CD4-positive, CD25-positive, alpha-beta regulatory T cell (primary cell): ENCODE data around the gene SLC9A7. TPM values are rescaled to one million over a fixed set of nuclear protein-coding genes. Genes with fewer than 3 reads are reported as not detected.
"Not testable (repeated sequence)": the region's sequence is repeated elsewhere in the genome, so short reads cannot be mapped to it uniquely, and the experiment has no call there.

Experiments used
- ATAC-seq, 2 donors: fragments of 150-1000 bp; cut with Tn5 transposase; one replicate each; pipeline ENCODE4 v1.10.0; 2021; ENCODE audit warnings: low read depth in 2 of 2, moderate number of reproducible peaks in 2 of 2, moderate library complexity in 1 of 2
- DNase-seq, 3 donors: peaks; one replicate each; pipeline versions ENCODE4 v3.0.0 to v3.0.0-alpha.2; 2012 to 2022; ENCODE audit warnings: mixed read lengths in 1 of 3
- H3K27ac ChIP-seq: one replicate; pipeline ENCODE4 v1.7.0; 2013; ENCODE audit warnings: mild to moderate bottlenecking, low read length; ENCODE audit not compliant: insufficient read depth, poor library complexity, severe bottlenecking
- H3K27me3 ChIP-seq: one replicate; pipeline ENCODE4 v1.7.0; 2013; ENCODE audit warnings: low read length; ENCODE audit not compliant: control insufficient read depth, insufficient read depth
- H3K36me3 ChIP-seq: one replicate; pipeline ENCODE4 v1.7.0; 2013; ENCODE audit warnings: mild to moderate bottlenecking, low read length, moderate library complexity; ENCODE audit not compliant: control insufficient read depth, insufficient read depth
- H3K4me1 ChIP-seq: 2 replicates; pipeline ENCODE4 v1.7.0; 2013; ENCODE audit warnings: mild to moderate bottlenecking, low read length; ENCODE audit not compliant: insufficient read depth, control insufficient read depth, poor library complexity, severe bottlenecking
- H3K4me3 ChIP-seq: one replicate; pipeline ENCODE4 v1.7.0; 2013; ENCODE audit warnings: low read depth, mild to moderate bottlenecking, low read length, moderate library complexity
- H3K9me3 ChIP-seq, 2 experiments: 1 replicate in 1 of 2; 2 replicates in 1 of 2; pipeline ENCODE4 v1.7.0; 2013; ENCODE audit warnings: low read length in 2 of 2, mild to moderate bottlenecking in 1 of 2, moderate library complexity in 1 of 2; ENCODE audit not compliant: control insufficient read depth in 2 of 2
- H3K27ac Mint-ChIP-seq, 3 donors: one replicate each; pipeline ENCODE4 v1.8.0; 2020 to 2022; ENCODE audit warnings: mild to moderate bottlenecking in 3 of 3, mixed read lengths in 3 of 3, moderate library complexity in 2 of 3
- H3K27me3 Mint-ChIP-seq: one replicate; pipeline ENCODE4 v1.8.0; 2022; ENCODE audit warnings: mild to moderate bottlenecking, mixed read lengths
- H3K36me3 Mint-ChIP-seq: one replicate; pipeline ENCODE4 v1.8.0; 2020; ENCODE audit warnings: mixed read lengths
- H3K4me1 Mint-ChIP-seq, 4 donors: one replicate each; pipeline ENCODE4 v1.8.0; 2020 to 2022; ENCODE audit warnings: mixed read lengths in 4 of 4, mild to moderate bottlenecking in 1 of 4
- H3K4me3 Mint-ChIP-seq, 4 donors: one replicate each; pipeline ENCODE4 v1.8.0; 2020 to 2022; ENCODE audit warnings: mild to moderate bottlenecking in 4 of 4, mixed read lengths in 4 of 4, moderate library complexity in 3 of 4
- H3K9me3 Mint-ChIP-seq, 7 donors: one replicate each; pipeline ENCODE4 v1.8.0; 2020 to 2022; ENCODE audit warnings: mixed read lengths in 7 of 7, mild to moderate bottlenecking in 3 of 7, moderate library complexity in 2 of 7
- polyA plus RNA-seq, 4 donors: library from polyadenylated mRNA; unstranded; fragments of 300-500 nt; fragmentation: Illumina TruSeq; gene quantifications; one replicate each; pipeline ENCODE4 v1.2.3, GENCODE V29; 2021
- total RNA-seq: library from RNA; stranded (reverse); gene quantifications from one replicate; pipeline ENCODE4 v1.2.3, GENCODE V29; 2022

SLC9A7 gene
- total and polyA plus RNA-seq, 5 donors from 2014 or later, result 3.6 to 6.4 (median 4.2) TPM

DNA sequence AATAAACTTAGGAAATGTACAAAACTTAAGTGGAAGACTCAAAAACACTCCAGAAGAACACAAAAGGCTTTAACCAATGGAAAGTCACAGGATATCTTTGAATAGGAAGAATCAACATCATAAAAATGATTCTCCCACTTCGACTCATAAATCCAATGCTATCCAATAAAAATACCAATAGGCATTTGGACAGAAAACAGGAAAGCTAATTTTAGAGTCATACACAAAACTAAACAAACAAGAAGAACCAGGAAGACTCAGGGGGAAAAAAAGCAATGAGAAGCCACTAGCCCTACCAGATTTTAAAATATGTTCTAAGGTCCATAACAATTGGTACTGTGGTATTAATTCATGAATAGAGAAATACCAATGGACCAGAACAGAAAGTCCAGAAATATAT lies 28.2 kb downstream of the SLC9A7 start:
- Histone ChIP-seq H3K4me3 (no peak overlapping the region), H3K27me3 (no peaks in the 10 kb centered on the region), H3K4me1 (no peaks in the 10 kb centered on the region), H3K9me3 (peaks cover 4% of the 10 kb centered on the region in 2 experiments), H3K36me3 (no peaks in the 10 kb centered on the region), H3K27ac (no peak overlapping the region)
- Mint-ChIP-seq H3K4me1 (peaks cover 0 to 3% (median 0%) of the 10 kb centered on the region in 4 donors), H3K27me3 (no peaks in the 10 kb centered on the region), H3K4me3 (no peak overlapping the region), H3K36me3 (no peaks in the 10 kb centered on the region), H3K9me3 (peaks cover 0 to 6% (median 3%) of the 10 kb centered on the region in 7 donors), H3K27ac (no peak overlapping the region)
- DNase-seq (no peak), ATAC-seq (no peak)

GRCh38 chrX:46727441-46727840 lies 31.5 kb downstream of the SLC9A7 start:
- H3K4me3 Mint-ChIP-seq, result no peak overlapping the region
- ATAC-seq, result no peak
- no peak overlapping the region for H3K27ac Mint-ChIP-seq
- no peaks in the 10 kb centered on the region for H3K27me3 ChIP-seq
- H3K27me3 Mint-ChIP-seq, result no peaks in the 10 kb centered on the region
- peaks cover 0 to 5% (median 0%) of the 10 kb centered on the region in 7 donors for H3K9me3 Mint-ChIP-seq
- H3K36me3 Mint-ChIP-seq, result peaks cover 3% of the 10 kb centered on the region
- H3K9me3 ChIP-seq, result no peaks in the 10 kb centered on the region
- H3K4me1 Mint-ChIP-seq, result peaks cover 0 to 3% (median 0%) of the 10 kb centered on the region in 4 donors
- H3K36me3 ChIP-seq, result no peaks in the 10 kb centered on the region
- no peak overlapping the region for H3K4me3 ChIP-seq
- H3K27ac ChIP-seq, result no peak overlapping the region
- no peak for DNase-seq
- no peaks in the 10 kb centered on the region for H3K4me1 ChIP-seq

DNA sequence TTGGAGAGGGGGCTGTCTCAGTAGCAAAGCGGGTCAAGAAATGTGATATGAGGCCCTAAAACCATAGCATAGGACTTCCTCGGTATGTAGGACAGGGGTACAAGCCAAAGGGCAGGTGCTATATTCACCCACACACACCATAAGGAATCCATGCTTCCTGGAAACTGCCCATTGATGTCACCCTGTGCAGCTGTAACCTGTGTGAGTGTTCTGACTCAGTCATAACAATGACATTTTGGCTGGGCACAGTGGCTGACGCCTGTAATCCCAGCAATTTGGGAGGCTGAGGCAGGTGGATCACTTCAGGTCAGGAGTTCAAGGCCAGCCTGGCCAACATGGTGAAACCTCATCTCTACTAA lies 35.4 kb downstream of the SLC9A7 start:
- not testable (repeated sequence) for H3K4me1 Mint-ChIP-seq, H3K9me3 ChIP-seq, H3K27ac ChIP-seq, H3K4me3 ChIP-seq, H3K36me3 Mint-ChIP-seq, H3K36me3 ChIP-seq, H3K27ac Mint-ChIP-seq, H3K4me1 ChIP-seq, H3K9me3 Mint-ChIP-seq, H3K27me3 Mint-ChIP-seq, H3K4me3 Mint-ChIP-seq, H3K27me3 ChIP-seq, ATAC-seq
- DNase-seq, result peak in 1 of 3 donors; percentile 41

DNA sequence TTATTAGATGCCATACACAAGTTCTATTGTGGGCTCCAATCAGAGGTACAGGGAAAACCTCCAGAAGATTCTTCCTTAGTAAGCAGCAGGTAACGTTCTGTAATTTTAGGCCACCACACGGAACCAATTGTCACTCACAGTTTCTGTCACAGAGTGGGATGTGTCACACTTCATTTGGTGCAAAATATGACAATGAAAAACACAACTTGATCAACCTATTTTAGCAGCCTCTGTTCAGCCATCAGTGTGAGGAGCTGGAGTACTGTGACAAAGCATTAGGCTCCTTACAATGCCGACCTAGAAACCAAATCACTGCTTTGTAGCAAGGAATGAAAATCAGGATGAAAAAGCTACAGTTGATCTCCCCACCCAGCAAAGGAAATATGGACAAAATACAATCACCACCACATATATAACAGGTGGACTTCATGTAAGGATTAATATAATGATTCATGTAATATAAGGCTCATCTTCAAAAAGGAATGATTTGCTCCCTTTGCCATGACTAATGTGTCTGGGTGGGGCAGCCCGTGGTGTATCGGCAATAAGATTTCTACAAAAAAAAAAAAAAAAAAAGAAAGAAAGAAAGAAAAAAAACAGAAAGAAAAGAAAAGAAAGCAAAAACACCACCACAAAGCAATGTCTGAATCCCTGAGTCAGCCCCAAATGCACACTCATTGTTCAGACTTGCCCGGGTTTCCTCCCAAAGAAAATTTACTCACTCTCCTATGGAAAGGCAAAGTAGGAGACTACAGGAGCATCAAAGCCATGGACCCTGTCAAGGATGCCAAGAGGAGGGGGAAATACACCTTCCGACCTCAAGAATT lies 36.0 kb downstream of the SLC9A7 start:
- Histone ChIP-seq H3K4me3 (no peak overlapping the region), H3K27me3 (no peaks in the 10 kb centered on the region), H3K36me3 (no peaks in the 10 kb centered on the region), H3K9me3 (no peaks in the 10 kb centered on the region), H3K4me1 (no peaks in the 10 kb centered on the region), H3K27ac (no peak overlapping the region)
- H3K27me3 Mint-ChIP-seq, result no peaks in the 10 kb centered on the region
- H3K4me3 Mint-ChIP-seq, result no peak overlapping the region
- DNase-seq (no peak), ATAC-seq (no peak)
- H3K4me1 Mint-ChIP-seq, result peaks cover 0 to 9% (median 6%) of the 10 kb centered on the region in 4 donors
- peaks cover 3% of the 10 kb centered on the region for H3K36me3 Mint-ChIP-seq
- H3K27ac Mint-ChIP-seq, result no peak overlapping the region
- peaks cover 0 to 3% (median 0%) of the 10 kb centered on the region in 7 donors for H3K9me3 Mint-ChIP-seq

GRCh38 chrX:46716796-46717195 lies 42.1 kb downstream of the SLC9A7 start:
- H3K9me3 Mint-ChIP-seq, result peaks cover 0 to 4% (median 0%) of the 10 kb centered on the region in 7 donors
- Histone ChIP-seq H3K9me3 (no peaks in the 10 kb centered on the region), H3K27me3 (no peaks in the 10 kb centered on the region), H3K4me1 (peaks cover 4% of the 10 kb centered on the region), H3K4me3 (no peak overlapping the region), H3K27ac (no peak overlapping the region), H3K36me3 (no peaks in the 10 kb centered on the region)
- ATAC-seq (no peak), DNase-seq (no peak)
- H3K27me3 Mint-ChIP-seq, result no peaks in the 10 kb centered on the region
- H3K4me3 Mint-ChIP-seq, result no peak overlapping the region
- no peak overlapping the region for H3K27ac Mint-ChIP-seq
- peaks cover 4 to 37% (median 28%) of the 10 kb centered on the region in 4 donors for H3K4me1 Mint-ChIP-seq
- H3K36me3 Mint-ChIP-seq, result no peaks in the 10 kb centered on the region

- ATAC-seq, result no peak
- H3K36me3 Mint-ChIP-seq, result no peaks in the 10 kb centered on the region
- H3K27ac Mint-ChIP-seq, result no peak overlapping the region
- H3K27me3 Mint-ChIP-seq, result no peaks in the 10 kb centered on the region
- no peaks in the 10 kb centered on the region for H3K36me3 ChIP-seq
- H3K4me3 ChIP-seq, result peak overlapping the region; percentile 46
- no peaks in the 10 kb centered on the region for H3K27me3 ChIP-seq
- peaks cover 12 to 45% (median 35%) of the 10 kb centered on the region in 4 donors for H3K4me1 Mint-ChIP-seq
- no peaks in the 10 kb centered on the region for H3K9me3 ChIP-seq
- DNase-seq, result no peak
- H3K9me3 Mint-ChIP-seq, result peaks cover 0 to 4% (median 0%) of the 10 kb centered on the region in 7 donors
- H3K4me1 ChIP-seq, result peaks cover 5% of the 10 kb centered on the region
- no peak overlapping the region for H3K4me3 Mint-ChIP-seq
- H3K27ac ChIP-seq, result no peak overlapping the region
These were observed 42.9 kb downstream of the SLC9A7 start for GRCh38 chrX:46715997-46716396.

- no peak overlapping the region for H3K27ac Mint-ChIP-seq
- H3K9me3 Mint-ChIP-seq, result peaks cover 0 to 4% (median 0%) of the 10 kb centered on the region in 7 donors
- ATAC-seq (no peak), DNase-seq (peak in 1 of 3 donors; percentile 40)
- Histone ChIP-seq H3K27me3 (no peaks in the 10 kb centered on the region), H3K4me1 (peaks cover 10% of the 10 kb centered on the region), H3K27ac (no peak overlapping the region), H3K4me3 (peak overlapping the region; percentile 46), H3K36me3 (no peaks in the 10 kb centered on the region), H3K9me3 (no peaks in the 10 kb centered on the region)
- H3K36me3 Mint-ChIP-seq, result no peaks in the 10 kb centered on the region
- H3K27me3 Mint-ChIP-seq, result no peaks in the 10 kb centered on the region
- peaks cover 14 to 47% (median 35%) of the 10 kb centered on the region in 4 donors for H3K4me1 Mint-ChIP-seq
- peak overlapping the region in 1 of 4 donors; percentile 75 for H3K4me3 Mint-ChIP-seq
These were observed 43.4 kb downstream of the SLC9A7 start for GRCh38 chrX:46715530-46715929.
